ENCODE results near the gene AEBP1.

GRCh38 chr7:44110719-44111635, 6.8 kb downstream of the AEBP1 start:
- no peak for TF ChIP-seq CTCF (conservative IDR thresholded peaks at IDR 0.05 in 1 of 2, IDR thresholded peaks at IDR 0.05 in 1 of 2; ENCODE audit: low read depth in 1 of 2, low read length in 2 of 2)
- TF ChIP-seq EZH2 (IDR thresholded peaks at IDR 0.05; ENCODE audit: low read length, missing control alignments), result no peak

All from fibroblast of lung (primary cell).